AG04450 (cell line): ENCODE results near the gene TRDMT1. TPM values are rescaled to one million over a fixed set of nuclear protein-coding genes. Genes with fewer than 3 reads are reported as not detected.
A peak's percentile ranks its signal among the peaks of the same experiment; 100 is the strongest.

Experiments used
- CTCF ChIA-PET: fragments of 300-600, 350-600 bp; formaldehyde crosslinking; extraction: SDS; loops from one replicate; lab custom pipeline; 2022; ENCODE audit warnings: antibody characterized with exemption, inconsistent platforms; lab: Charles Lee
- POLR2A ChIA-PET: fragments of 350-600 bp; formaldehyde crosslinking; extraction: SDS; loops from one replicate; lab custom pipeline; 2021; ENCODE audit warnings: antibody characterized with exemption, inconsistent platforms; lab: Yijun Ruan, JAX
- DNase-seq: peaks from one replicate; pipeline ENCODE4 v3.0.0-alpha.2; 2011; ENCODE audit warnings: low read depth, low spot score
- H3K27ac ChIP-seq: one replicate; pipeline ENCODE4 v1.5.1; 2012; ENCODE audit warnings: low read depth, low read length, control low read depth
- H3K27me3 ChIP-seq: one replicate; pipeline ENCODE4 v1.6.0; 2012; ENCODE audit warnings: low read length; ENCODE audit not compliant: control insufficient read depth, insufficient read depth
- H3K4me3 ChIP-seq: 2 replicates; pipeline ENCODE4 v1.5.1; 2011; ENCODE audit warnings: mild to moderate bottlenecking, low read depth, low read length, control low read depth
- H3K9me3 ChIP-seq: 2 replicates; pipeline ENCODE4 v1.5.1; 2012; ENCODE audit warnings: low read length; ENCODE audit not compliant: control insufficient read depth, insufficient read depth
- polyA plus RNA-seq: library from polyadenylated mRNA; depleted of rRNA; stranded (reverse); fragments of >200 nt; gene quantifications from 2 replicates; pipeline ENCODE4 v1.2.3, GENCODE V29; 2011
- TF ChIP-seq, protein P1 (sequence below): IDR thresholded peaks from 2 replicates; pipeline ENCODE4 v1.5.1; 2011; ENCODE audit warnings: low read depth, low read length, control low read depth, inconsistent platforms

The TRDMT1 gene
- polyA plus RNA-seq, 1 experiment = 7.1 TPM

GRCh38 chr10:17232276-17232960 lies 30.9 kb upstream of the TRDMT1 start:
- TF ChIP-seq, protein P1, sequence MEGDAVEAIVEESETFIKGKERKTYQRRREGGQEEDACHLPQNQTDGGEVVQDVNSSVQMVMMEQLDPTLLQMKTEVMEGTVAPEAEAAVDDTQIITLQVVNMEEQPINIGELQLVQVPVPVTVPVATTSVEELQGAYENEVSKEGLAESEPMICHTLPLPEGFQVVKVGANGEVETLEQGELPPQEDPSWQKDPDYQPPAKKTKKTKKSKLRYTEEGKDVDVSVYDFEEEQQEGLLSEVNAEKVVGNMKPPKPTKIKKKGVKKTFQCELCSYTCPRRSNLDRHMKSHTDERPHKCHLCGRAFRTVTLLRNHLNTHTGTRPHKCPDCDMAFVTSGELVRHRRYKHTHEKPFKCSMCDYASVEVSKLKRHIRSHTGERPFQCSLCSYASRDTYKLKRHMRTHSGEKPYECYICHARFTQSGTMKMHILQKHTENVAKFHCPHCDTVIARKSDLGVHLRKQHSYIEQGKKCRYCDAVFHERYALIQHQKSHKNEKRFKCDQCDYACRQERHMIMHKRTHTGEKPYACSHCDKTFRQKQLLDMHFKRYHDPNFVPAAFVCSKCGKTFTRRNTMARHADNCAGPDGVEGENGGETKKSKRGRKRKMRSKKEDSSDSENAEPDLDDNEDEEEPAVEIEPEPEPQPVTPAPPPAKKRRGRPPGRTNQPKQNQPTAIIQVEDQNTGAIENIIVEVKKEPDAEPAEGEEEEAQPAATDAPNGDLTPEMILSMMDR = no peak
- no peak for DNase-seq
- POLR2A ChIA-PET = no interaction called here
- peaks cover 3% of the 10 kb centered on the region; the same call in 1 of the 2 replicates for H3K9me3 ChIP-seq
- H3K27me3 ChIP-seq = no peaks in the 10 kb centered on the region
- H3K27ac ChIP-seq = no peak overlapping the region
- CTCF ChIA-PET = interaction anchor here (1.0 to 3.9 kb wide), 4 partner anchors 24 to 379 kb away, joined by 3 to 16 read pairs (median 4); no protein-coding TSS in a partner anchor
- peak overlapping the region; percentile 94 for H3K4me3 ChIP-seq

DNA sequence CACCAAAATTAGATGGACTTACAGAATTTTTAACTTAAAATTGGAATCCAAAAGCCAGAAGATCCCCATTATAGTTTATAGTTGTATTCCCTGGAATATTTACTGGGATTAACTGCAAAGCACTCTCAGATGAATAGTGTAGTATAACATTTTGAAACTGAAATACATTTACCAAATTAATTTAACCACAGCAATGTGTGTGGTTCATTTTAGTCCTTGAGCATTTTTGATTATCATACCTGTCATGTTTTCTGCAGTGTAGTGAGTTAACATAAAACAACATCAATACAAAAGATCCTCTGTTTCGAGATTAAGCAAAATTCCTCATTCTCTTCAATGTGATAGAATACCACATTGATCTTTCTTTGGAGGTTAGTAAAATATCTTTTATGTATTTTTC lies 30.3 kb upstream of the TRDMT1 start:
- CTCF ChIA-PET = interaction anchor here (0.7 to 3.9 kb wide), 5 partner anchors 12 to 388 kb away, joined by 3 to 16 read pairs (median 4); no protein-coding TSS in a partner anchor

GRCh38 chr10:17229967-17230682 lies 28.7 kb upstream of the TRDMT1 start:
- no peak for DNase-seq
- TF ChIP-seq, protein P1 = 0 out of 2 replicates have a peak, but pooled peaks have one; percentile 4
- CTCF ChIA-PET = interaction anchor here (0.6 to 3.9 kb wide), 6 partner anchors 9 to 386 kb away, joined by 3 to 16 read pairs (median 4); no protein-coding TSS in a partner anchor
- POLR2A ChIA-PET = interaction anchor here (0.7 to 3.5 kb wide), 28 partner anchors 9 to 413 kb away, joined by 3 to 54 read pairs (median 5); partner anchors contain the start of genes RSU1 and TRDMT1
- peak overlapping the region; percentile 80 for H3K27ac ChIP-seq
- no peaks in the 10 kb centered on the region for H3K27me3 ChIP-seq
- H3K9me3 ChIP-seq = peaks cover 3% of the 10 kb centered on the region; the same call in 1 of the 2 replicates
- H3K4me3 ChIP-seq = peak overlapping the region; percentile 94

More for the DNA sequence above, 30.3 kb upstream of the TRDMT1 start:
- peaks cover 3% of the 10 kb centered on the region; the same call in 1 of the 2 replicates for H3K9me3 ChIP-seq
- TF ChIP-seq, protein P1 = no peak
- peak overlapping the region; percentile 94 for H3K4me3 ChIP-seq
- POLR2A ChIA-PET = interaction anchor here (0.7 to 1.0 kb wide), 2 partner anchors 13 to 31 kb away, joined by 4 to 6 read pairs; partner anchors contain the start of gene TRDMT1
- H3K27ac ChIP-seq = no peak overlapping the region
- no peaks in the 10 kb centered on the region for H3K27me3 ChIP-seq
- no peak for DNase-seq

- CTCF ChIA-PET = interaction anchor here (0.6 to 3.9 kb wide), 2 partner anchors 229 to 377 kb away, joined by 3 to 16 read pairs; no protein-coding TSS in a partner anchor
- no peak for DNase-seq
- POLR2A ChIA-PET = interaction anchor here (0.8 to 3.5 kb wide), 24 partner anchors 9 to 412 kb away, joined by 3 to 54 read pairs (median 6); partner anchors contain the start of genes RSU1 and TRDMT1
- TF ChIP-seq, protein P1 = no peak
- Histone ChIP-seq H3K9me3 (peaks cover 3% of the 10 kb centered on the region; the same call in 1 of the 2 replicates), H3K4me3 (peak overlapping the region; percentile 94), H3K27ac (peak overlapping the region; percentile 80), H3K27me3 (no peaks in the 10 kb centered on the region)
Observed at GRCh38 chr10:17229717-17229966, 28.2 kb upstream of the TRDMT1 start.
